Heart right ventricle (tissue), 16 donors: Measurements from ENCODE around the gene MFAP3. TPM values are rescaled to one million over a fixed set of nuclear protein-coding genes. Genes with fewer than 3 reads are reported as not detected.
A peak's percentile ranks its signal among the peaks of the same experiment; 100 is the strongest.

ENCODE experiments used
- ATAC-seq, 8 donors: fragments of 200-7000 bp; cut with Tn5 transposase; one replicate each; pipeline ENCODE4 v1.9.1; 2020; ENCODE audit warnings: mild to moderate bottlenecking in 8 of 8, moderate library complexity in 8 of 8, moderate number of reproducible peaks in 1 of 8
- DNase-seq, 2 donors: peaks; one replicate each; pipeline ENCODE4 v3.0.0-alpha.2; 2020
- H3K27ac ChIP-seq, 10 donors: fragments of 200-600 bp; sonication (generic) in 2 of 10; one replicate each; pipeline versions ENCODE4 v1.5.0 to v1.8.0; 2020 to 2022; ENCODE audit warnings: mild to moderate bottlenecking in 3 of 10
- H3K27me3 ChIP-seq, 7 donors: fragments of 200-600 bp; one replicate each; pipeline ENCODE4 v1.8.0; 2021 to 2022; ENCODE audit warnings: mild to moderate bottlenecking in 2 of 7
- H3K36me3 ChIP-seq, 9 donors: fragments of 200-600 bp; sonication (generic) in 1 of 9; one replicate each; pipeline versions ENCODE4 v1.5.0 to v1.8.0; 2020 to 2022; ENCODE audit warnings: mild to moderate bottlenecking in 2 of 9
- H3K4me1 ChIP-seq, 9 donors: fragments of 200-600 bp; sonication (generic) in 1 of 9; one replicate each; pipeline versions ENCODE4 v1.5.0 to v1.8.0; 2020 to 2022; ENCODE audit warnings: mild to moderate bottlenecking in 4 of 9
- H3K4me3 ChIP-seq, 10 donors: fragments of 200-600 bp; sonication (generic) in 2 of 10; one replicate each; pipeline versions ENCODE4 v1.5.0 to v1.8.0; 2020 to 2022; ENCODE audit warnings: mild to moderate bottlenecking in 7 of 10, moderate library complexity in 2 of 10
- H3K9me3 ChIP-seq, 11 donors: fragments of 200-600 bp in 10 of 11; sonication (generic) in 2 of 11; one replicate each; pipeline versions ENCODE4 v1.5.0 to v1.8.0; 2013 to 2022; ENCODE audit warnings: mild to moderate bottlenecking in 2 of 11, control low read depth in 1 of 11, moderate library complexity in 1 of 11
- CTCF ChIP-seq, 9 donors: fragments of 200-600 bp; sonication (generic) in 2 of 9; IDR thresholded peaks; one replicate each; pipeline versions ENCODE4 v1.5.0 to v1.8.0; 2021 to 2022; ENCODE audit warnings: antibody characterized with exemption in 9 of 9, mild to moderate bottlenecking in 5 of 9, moderate library complexity in 1 of 9
- WGBS, 2 donors: extraction: QIAGEN DNeasy Blood & Tissue Kit; methylation state at CpG; one replicate each; pipeline ENCODE4 v1.1.7; 2013; ENCODE audit warnings: inconsistent platforms in 1 of 2; 5-methylcytosine and 5-hydroxymethylcytosine counted together
- intact Hi-C, 10 donors: fragments of 100-400 bp; cut with DNase I; formaldehyde crosslinking; loops; one replicate each; pipeline versions ENCODE4 v1.11.1 to v1.14.2; 2022
- polyA plus RNA-seq, 2 donors: library from polyadenylated mRNA; stranded (reverse); fragments of 200-250 nt; gene quantifications; one replicate each; pipeline ENCODE4 v1.2.3, GENCODE V29; 2013
- total RNA-seq, 10 donors: library from RNA; stranded (reverse); fragmentation: NEBNext Ultra II Directional in 3 of 10; extraction: Animal tissue kit (Norgen Biotek cat#: 25700) in 3 of 10; gene quantifications; one replicate each; pipeline versions ENCODE4 v1.2.1 to v1.2.4, GENCODE V29; 2021 to 2023
- donor health status: Arrhythmogenic right ventricular cardiomyopathy.
- donor health status: ischemic (EF 13 %, LVEDD 7.1; RV severe dilation, severe dysfunction).
- donor health status: healthy with polysubstance abuse.
- donor health status: DM: no; HTN: yes; CAD: no.
- donor health status: DM: no; HTN: no; CAD: no.
- donor health status: ischemic (EF 25% LVEDD 6.9; RV normal size, moderate dysfunction).
- donor health status: ischemic (EF 25% LVEDD 5.7; RV mildly dilated, moderate dysfunction).
- donor health status: healthy.
- donor health status: DM: yes; HTN: yes; CAD: no.
- donor health status: Ischemic cardiomyopathy.
- donor health status: ischemic (EF 35%, LVEDD 5.7; RV mildly dilated, moderate dysfunction).
- donor health status: nonischemic (EF 11% LVEDD 7.7; RV severe dilation, severe dysfunction).
- donor health status: DM: yes; HTN: yes; CAD: no.
- donor health status: PGD.
- donor health status: ischemic (EF 29% LVEDD 5.4; RV normal size, mild dysfunction).
- donor health status: nonischemic (EF 23%, LVEDD 6.1; RV moderate dilation, normal function).

Gene MFAP3
- total and polyA plus RNA-seq, 12 donors, result 2.7 to 44.3 (median 32.2) TPM

GRCh38 chr5:154093142-154093532, 54.4 kb downstream of the MFAP3 start:
- H3K4me3 ChIP-seq, result no peak overlapping the region
- no peaks in the 10 kb centered on the region for H3K27me3 ChIP-seq
- intact Hi-C loops, result no loop called here
- no peaks in the 10 kb centered on the region for H3K36me3 ChIP-seq
- WGBS, 2 donors, result 57 to 60% methylated on average over 2 of the region's 2 CpGs
- DNase-seq (no peak), ATAC-seq (no peak)
- H3K4me1 ChIP-seq, result peaks cover 0 to 34% (median 16%) of the 10 kb centered on the region in 9 donors
- TF ChIP-seq CTCF (IDR thresholded peaks at IDR 0.05), result no peak
- no peak overlapping the region for H3K27ac ChIP-seq
- no peaks in the 10 kb centered on the region for H3K9me3 ChIP-seq

- Histone ChIP-seq H3K27me3 (no peaks in the 10 kb centered on the region), H3K4me1 (peaks cover 0 to 48% (median 16%) of the 10 kb centered on the region in 9 donors), H3K9me3 (no peaks in the 10 kb centered on the region), H3K4me3 (no peak overlapping the region), H3K36me3 (no peaks in the 10 kb centered on the region), H3K27ac (no peak overlapping the region)
- intact Hi-C loops, result no loop called here
- DNase-seq (no peak), ATAC-seq (no peak)
- TF ChIP-seq CTCF (IDR thresholded peaks at IDR 0.05), result no peak
- 84 to 86% methylated on average over 7 of the region's 7 CpGs for WGBS, 2 donors
These were observed 57.1 kb downstream of the MFAP3 start for GRCh38 chr5:154095904-154096303.

GRCh38 chr5:154097031-154097430, 58.3 kb downstream of the MFAP3 start:
- ATAC-seq (no peak), DNase-seq (no peak)
- no peak for TF ChIP-seq CTCF (IDR thresholded peaks at IDR 0.05)
- no peaks in the 10 kb centered on the region for H3K27me3 ChIP-seq
- intact Hi-C loops, result no loop called here
- H3K36me3 ChIP-seq, result no peaks in the 10 kb centered on the region
- H3K4me1 ChIP-seq, result peaks cover 0 to 42% (median 9%) of the 10 kb centered on the region in 9 donors
- 62 to 68% methylated on average over 2 of the region's 2 CpGs for WGBS, 2 donors
- no peaks in the 10 kb centered on the region for H3K9me3 ChIP-seq
- H3K27ac ChIP-seq, result no peak overlapping the region
- no peak overlapping the region for H3K4me3 ChIP-seq

GRCh38 chr5:154098465-154098864, 59.7 kb downstream of the MFAP3 start:
- Histone ChIP-seq H3K4me3 (no peak overlapping the region), H3K36me3 (no peaks in the 10 kb centered on the region), H3K27ac (no peak overlapping the region), H3K4me1 (peaks cover 0 to 34% (median 9%) of the 10 kb centered on the region in 9 donors), H3K9me3 (no peaks in the 10 kb centered on the region), H3K27me3 (no peaks in the 10 kb centered on the region)
- intact Hi-C loops, result no loop called here
- 53 to 75% methylated on average over 2 of the region's 2 CpGs for WGBS, 2 donors
- no peak for TF ChIP-seq CTCF (IDR thresholded peaks at IDR 0.05)
- ATAC-seq (peak in 2 of 8 donors; percentile 43 to 52), DNase-seq (no peak)
